T-helper 9 cell (primary cell): ENCODE measurements around the gene TGFB1I1.

Source experiments
- DNase-seq: peaks from one replicate; pipeline ENCODE4 v3.0.0-alpha.2; 2020

Gene TGFB1I1

GRCh38 chr16:31453255-31454204 is 18.4 kb upstream of the TGFB1I1 start:
- DNase-seq: no peak

- no peak for DNase-seq
Measured at GRCh38 chr16:31455601-31456314, 16.2 kb upstream of the TGFB1I1 start.

DNA sequence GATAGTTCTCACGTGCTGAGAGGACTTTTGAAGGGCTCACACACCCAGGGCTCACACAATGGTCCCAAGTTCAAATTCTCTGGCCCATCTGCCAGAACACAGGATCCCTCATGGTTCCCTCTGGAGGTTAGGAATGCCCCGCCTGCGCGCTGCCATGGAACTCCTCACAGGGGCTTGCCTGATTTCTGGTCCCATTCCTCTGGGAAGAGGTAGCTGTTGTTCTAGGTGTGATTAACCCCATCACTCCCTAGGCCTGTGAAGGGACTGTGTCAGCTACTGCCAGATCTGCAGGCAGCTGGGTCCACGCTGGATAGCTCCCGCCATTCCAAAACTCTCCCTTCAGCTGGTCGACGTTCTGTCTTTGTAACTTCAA is 15.0 kb upstream of the TGFB1I1 start:
- DNase-seq: no peak

GRCh38 chr16:31458073-31458843 is 13.7 kb upstream of the TGFB1I1 start:
- DNase-seq: peak; percentile 60

GRCh38 chr16:31458844-31459686 is 12.9 kb upstream of the TGFB1I1 start, which contains the start of gene ARMC5:
TSS of gene ARMC5 (plus strand) at chr16:31459501. CDS start at chr16:31459525, 24 bp downstream.
- DNase-seq: peak; percentile 93

DNA sequence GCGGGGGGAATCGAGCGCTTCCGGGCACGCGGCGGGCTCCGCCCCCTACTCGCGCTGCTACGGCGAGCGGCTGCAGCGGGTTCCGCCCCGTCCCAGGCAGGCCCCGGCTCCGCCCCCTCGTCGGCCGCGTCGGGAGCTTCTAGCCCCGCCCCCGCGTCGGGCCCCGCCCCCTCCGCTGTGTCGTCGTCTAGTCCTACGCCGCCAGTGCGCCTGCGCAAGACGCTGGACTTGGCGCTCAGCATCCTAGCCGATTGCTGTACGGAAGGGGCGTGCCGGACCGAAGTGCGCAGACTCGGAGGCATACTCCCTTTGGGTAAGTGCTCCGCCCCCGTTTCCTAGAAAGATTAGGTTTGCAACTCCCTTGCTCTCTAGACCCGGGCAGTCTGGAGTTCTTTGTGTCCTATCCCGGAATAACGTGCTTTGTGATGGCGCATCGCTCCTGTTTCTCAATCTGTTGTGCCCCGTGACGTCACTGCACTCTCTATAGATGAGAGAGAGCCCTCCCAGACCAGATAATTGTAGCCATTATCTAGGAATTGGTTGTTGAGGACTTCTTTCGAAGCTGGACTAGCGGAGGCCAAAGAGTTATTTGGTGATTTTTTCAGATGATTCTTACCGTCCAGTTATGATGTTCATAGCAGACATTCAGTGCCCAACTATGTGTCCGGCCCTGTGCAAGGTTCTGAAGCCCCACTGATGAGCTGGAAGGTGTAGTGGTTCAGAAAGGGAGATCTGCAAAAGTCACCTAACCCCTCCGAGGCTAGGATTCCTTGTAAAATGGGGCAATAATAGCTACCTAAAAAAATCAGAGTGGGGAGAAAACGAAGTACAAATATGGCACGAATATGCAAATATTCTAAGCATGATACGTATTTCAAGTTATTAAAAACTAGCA is 12.0 kb upstream of the TGFB1I1 start:
- peak; percentile 100 for DNase-seq

- DNase-seq: no peak
Measured at GRCh38 chr16:31460582-31461002, 11.4 kb upstream of the TGFB1I1 start.

DNA sequence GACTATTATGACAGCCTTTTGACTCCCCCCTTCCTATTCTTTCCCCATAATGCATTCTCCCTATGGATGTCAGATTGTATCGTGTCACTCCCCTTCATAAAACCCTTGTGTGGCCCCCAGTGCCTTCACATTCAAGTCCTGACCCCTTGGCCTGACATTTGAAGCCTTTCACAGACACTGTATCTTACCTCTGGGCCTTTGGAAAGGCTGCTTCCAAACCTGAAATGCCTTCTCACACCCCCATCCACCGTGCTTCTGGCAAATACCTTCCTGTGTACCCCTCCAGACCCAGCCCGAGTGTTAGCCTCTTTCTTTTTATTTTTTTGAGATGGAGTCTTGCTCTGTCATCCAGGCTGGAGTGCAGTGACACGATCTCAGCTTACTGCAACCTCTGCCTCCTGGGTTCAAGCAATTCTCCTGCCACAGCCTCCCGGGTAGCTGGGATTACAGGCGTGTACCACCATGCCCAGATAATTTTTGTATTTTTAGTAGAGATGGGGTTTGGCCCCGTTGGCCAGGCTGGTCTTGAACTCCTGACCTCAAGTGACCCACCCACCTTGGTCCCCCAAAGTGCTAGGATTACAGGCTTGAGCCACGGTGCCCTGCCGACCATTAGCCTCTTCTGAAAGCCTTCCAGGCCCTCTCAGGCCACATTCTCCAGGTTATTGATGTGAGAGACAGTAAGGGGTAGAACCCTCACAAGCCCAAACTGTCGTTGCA is 10.6 kb upstream of the TGFB1I1 start:
- DNase-seq: no peak

DNA sequence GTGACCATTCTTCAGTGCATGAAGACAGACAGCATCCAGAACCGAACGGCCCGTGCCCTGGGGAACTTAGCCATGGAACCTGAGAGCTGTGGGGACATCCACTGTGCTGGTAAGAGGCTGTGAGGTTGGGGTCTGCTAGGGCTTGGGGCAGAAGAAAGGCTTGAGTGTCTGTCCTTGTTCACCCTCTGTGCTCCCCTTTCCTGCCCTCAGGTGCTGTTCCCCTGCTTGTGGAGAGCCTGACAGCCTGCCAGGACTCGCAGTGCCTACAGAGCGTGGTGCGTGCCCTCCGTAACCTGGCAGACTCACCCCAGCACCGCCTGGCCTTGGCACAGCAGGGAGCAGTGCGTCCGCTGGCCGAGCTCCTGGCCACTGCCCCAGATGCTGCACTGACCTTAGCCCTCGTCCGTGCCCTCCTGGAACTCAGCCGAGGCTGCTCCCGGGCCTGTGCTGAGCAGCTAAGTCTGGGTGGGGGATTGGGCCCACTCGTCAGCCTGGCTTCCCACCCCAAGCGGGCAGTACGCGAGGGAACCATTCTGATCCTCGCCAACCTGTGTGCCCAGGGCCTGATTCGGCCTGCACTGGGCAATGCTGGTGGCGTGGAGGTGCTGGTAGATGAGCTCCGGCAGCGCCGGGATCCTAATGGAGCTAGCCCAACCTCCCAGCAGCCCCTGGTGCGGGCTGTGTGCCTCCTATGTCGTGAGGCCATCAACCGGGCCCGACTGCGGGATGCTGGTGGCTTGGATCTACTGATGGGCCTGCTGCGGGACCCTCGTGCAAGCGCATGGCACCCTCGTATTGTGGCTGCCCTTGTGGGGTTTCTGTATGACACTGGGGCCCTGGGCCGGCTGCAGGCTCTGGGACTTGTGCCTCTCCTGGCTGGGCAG is 9.8 kb upstream of the TGFB1I1 start:
- no peak for DNase-seq

DNA sequence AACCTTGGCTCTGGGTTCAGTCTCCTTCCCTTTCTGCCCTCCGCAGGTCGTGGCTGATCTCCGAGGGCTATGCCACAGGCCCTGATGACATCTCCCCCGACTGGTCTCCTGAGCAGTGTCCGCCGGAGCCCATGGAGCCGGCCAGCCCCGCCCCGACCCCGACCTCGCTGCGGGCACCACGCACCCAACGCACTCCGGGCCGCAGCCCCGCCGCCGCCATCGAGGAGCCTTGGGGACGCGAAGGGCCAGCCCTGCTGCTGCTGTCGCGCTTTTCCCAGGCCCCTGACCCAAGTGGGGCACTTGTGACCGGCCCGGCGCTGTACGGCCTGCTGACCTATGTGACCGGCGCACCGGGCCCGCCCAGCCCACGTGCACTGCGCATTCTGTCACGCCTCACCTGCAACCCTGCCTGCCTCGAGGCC is 7.6 kb upstream of the TGFB1I1 start:
- DNase-seq: no peak

DNA sequence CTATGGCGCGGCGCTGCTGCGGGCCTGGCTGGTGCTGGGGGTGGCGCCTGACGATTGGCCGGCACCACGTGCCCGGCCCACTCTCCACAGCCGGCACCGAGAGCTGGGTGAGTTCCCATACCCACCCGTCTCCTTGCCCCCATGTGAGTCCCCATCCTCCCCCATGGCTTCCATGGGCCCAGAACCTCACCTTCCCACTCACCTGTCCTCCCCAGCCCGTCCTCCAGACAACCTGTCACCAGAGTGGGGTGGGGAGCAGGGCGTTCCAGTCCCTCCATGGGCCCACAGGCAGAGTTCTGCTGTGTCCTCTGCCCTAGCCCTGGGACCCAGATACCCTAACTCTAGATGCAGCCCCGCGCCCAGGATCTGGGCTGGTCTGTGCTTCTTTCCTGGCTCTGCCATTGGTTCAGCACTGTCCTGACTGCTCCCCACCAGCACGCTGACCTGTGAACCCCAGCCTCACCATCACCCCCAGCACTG is 7.1 kb upstream of the TGFB1I1 start:
- no peak for DNase-seq

DNA sequence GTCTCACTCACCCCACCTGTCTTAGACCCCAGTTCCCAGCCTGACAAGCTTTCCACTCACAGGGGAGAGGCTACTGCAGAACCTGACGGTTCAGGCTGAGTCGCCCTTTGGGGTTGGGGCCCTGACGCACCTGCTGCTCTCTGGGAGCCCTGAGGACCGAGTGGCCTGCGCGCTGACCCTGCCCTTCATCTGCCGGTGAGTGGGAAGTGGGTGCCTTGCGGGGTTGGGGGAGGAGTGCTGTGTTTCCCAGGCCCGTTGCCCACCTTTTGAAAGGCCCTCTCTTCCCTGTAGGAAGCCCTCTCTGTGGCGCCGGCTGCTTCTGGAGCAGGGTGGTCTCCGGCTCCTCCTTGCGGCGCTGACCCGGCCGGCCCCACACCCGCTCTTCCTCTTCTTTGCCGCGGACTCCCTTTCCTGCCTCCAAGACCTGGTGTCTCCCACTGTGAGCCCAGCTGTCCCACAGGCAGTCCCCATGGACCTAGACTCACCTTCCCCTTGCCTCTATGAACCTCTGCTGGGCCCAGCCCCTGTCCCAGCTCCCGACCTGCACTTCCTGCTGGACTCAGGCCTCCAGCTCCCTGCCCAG is 6.1 kb upstream of the TGFB1I1 start:
- DNase-seq: no peak

DNA sequence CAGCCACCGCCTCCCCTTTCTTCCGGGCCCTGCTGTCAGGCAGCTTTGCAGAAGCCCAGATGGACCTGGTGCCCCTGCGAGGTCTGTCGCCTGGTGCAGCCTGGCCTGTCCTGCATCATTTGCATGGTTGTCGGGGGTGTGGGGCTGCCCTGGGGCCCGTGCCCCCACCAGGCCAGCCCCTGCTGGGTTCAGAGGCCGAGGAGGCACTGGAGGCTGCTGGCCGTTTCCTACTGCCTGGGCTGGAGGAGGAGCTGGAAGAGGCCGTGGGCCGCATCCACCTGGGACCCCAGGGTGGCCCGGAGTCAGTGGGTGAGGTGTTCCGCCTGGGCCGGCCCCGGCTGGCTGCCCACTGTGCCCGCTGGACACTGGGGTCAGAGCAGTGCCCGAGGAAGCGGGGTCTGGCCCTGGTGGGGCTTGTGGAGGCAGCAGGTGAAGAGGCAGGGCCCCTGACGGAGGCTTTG is 5.5 kb upstream of the TGFB1I1 start:
- DNase-seq: no peak

DNA sequence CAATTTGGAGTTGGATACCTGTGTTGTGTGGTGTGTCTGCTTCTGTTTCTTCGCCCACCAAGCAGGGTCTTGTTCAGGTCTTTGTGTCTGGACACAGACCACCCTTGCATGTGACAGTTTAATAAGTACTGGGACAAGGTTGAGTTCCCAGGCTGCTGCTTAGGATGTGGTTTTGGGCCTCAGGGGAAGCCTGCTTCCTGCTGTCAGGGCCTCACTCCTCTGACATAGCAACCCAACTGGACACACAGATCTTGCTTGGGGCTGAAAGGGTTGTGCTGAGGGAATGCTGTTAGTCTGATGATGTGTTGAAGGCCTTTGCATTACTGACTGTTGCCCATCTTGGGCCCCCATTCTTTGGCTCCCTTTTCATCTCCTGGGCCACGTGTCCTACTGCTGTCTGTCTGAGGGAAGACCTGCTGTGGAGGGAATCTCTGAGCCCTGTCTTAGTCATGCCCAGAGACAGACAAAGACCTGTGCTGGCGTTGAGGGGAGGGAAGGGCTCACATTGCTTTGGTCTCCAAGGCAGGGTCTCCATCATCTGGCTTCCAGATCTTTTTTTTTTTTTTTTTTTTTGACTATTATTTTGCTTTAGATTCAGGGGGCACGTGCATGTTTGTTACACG is 4.7 kb upstream of the TGFB1I1 start:
- DNase-seq: no peak

DNA sequence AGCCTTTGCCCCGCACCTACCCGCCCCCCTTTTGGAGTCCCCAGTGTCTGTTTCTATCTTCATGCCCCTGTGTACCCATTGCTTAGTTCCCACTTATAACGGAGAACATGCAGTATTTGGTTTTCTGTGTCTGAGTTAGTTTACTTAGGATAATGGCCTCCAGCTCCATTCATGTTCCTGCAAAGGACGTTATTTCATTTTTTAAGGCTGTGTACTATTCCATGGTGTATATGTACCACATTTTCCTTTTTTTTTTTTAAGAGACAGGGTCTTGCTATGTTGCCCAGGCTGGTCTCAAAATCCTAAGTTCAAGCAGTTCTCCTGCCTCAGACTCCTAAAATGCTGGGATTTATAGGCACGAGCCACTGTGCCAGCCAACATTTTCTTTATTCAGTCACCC is 4.1 kb upstream of the TGFB1I1 start:
- DNase-seq: no peak

DNA sequence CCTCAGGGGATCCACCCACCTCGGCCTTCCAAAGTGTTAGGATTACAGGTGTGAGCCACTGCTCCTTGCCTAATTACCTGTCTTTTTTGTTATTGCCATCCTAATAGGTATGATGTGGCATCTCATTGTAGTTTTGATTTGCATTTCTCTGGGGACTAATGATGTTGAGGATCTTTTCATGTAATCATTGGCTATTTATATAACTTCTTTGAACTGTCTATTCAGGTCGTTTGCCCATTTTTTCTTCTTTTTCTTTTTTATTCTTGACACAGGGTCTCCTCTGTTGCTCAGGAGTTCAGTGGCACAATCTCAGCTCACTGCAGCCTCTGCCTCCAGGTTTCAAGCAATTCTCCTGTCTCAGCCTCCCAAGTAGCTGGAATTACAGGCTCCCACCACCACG is 1.3 kb upstream of the TGFB1I1 start:
- no peak for DNase-seq

DNA sequence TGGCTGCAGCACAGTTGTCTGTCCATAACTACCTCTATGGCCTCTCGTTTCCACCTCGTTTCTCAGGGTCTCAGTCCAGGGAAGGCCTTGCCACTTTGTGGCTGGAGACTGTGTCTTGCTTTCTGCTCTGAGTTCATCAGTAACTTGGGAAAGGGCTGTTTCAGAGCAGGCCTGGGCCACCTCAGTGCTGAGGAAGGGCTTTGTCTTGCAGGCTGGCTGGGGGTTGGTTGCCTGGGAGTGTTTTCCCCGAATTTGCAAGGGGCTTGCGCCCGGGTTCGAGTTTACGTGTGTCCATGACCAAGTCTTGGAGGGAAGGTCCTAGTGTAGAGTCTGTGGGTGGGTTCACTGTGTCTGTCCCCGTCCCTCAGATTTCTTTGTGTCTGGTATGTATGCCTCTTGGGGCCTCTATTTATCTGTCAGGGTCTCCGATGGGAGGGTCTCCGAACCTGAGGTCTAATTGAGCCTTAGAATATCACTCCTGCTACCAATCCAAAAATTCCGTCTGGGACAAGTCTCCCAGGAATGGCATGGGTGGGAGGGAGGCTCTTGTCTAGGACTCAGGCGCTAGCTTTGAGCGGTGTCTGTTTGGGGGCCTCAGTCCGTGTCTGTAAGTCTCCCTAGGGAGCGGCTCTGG is 594 bp upstream of the TGFB1I1 start:
- DNase-seq: no peak
